GM23338 (cell line): ENCODE results near the gene PTPRE. TPM values are rescaled to one million over a fixed set of nuclear protein-coding genes. Genes with fewer than 3 reads are reported as not detected.

Experiments used
- ATAC-seq: fragments of 200-7000 bp; cut with Tn5 transposase; 3 replicates; pipeline ENCODE4 v1.9.1; 2020
- DNase-seq: peaks from one replicate; pipeline ENCODE4 v3.0.0-alpha.2; 2015; ENCODE audit warnings: low spot score
- H2AFZ ChIP-seq: fragments of 200-600 bp; sonication (generic); 2 replicates; pipeline ENCODE4 v1.8.0; 2016; ENCODE audit warnings: antibody characterized with exemption, mild to moderate bottlenecking, moderate library complexity
- H3F3A ChIP-seq: fragments of 200-600 bp; sonication (generic); replicated peaks from 2 replicates; pipeline ENCODE4 v1.8.0; 2017; ENCODE audit warnings: antibody characterized with exemption, mixed run types, low read depth
- H3K27ac ChIP-seq: fragments of 200-600 bp; sonication (generic); 2 replicates; pipeline ENCODE4 v1.6.1; 2016; ENCODE audit warnings: low read depth
- H3K27me3 ChIP-seq: fragments of 200-600 bp; sonication (generic); 2 replicates; pipeline ENCODE4 v1.8.0; 2016; ENCODE audit warnings: mild to moderate bottlenecking, mixed run types, moderate library complexity; ENCODE audit not compliant: insufficient read depth
- H3K36me3 ChIP-seq: fragments of 200-600 bp; sonication (generic); 2 replicates; pipeline ENCODE4 v1.8.0; 2016; ENCODE audit warnings: mild to moderate bottlenecking; ENCODE audit not compliant: insufficient read depth
- H3K4me1 ChIP-seq: fragments of 200-600 bp; sonication (generic); 2 replicates; pipeline ENCODE4 v1.8.0; 2016; ENCODE audit warnings: mild to moderate bottlenecking, moderate library complexity; ENCODE audit not compliant: insufficient read depth
- H3K4me2 ChIP-seq: fragments of 200-600 bp; sonication (generic); 2 replicates; pipeline ENCODE4 v1.7.1; 2017; ENCODE audit warnings: mixed run types
- H3K4me3 ChIP-seq: fragments of 200-600 bp; sonication (generic); 2 replicates; pipeline ENCODE4 v1.6.1; 2016; ENCODE audit warnings: mixed run types
- H3K79me2 ChIP-seq: fragments of 200-600 bp; sonication (generic); replicated peaks from 2 replicates; pipeline ENCODE4 v1.8.0; 2017; ENCODE audit warnings: mild to moderate bottlenecking; ENCODE audit not compliant: insufficient read depth
- H3K9me2 ChIP-seq: fragments of 200-600 bp; sonication (generic); 2 replicates; pipeline ENCODE4 v1.8.0; 2017; ENCODE audit not compliant: insufficient read depth
- H4K20me1 ChIP-seq: fragments of 200-600 bp; sonication (generic); replicated peaks from 2 replicates; pipeline ENCODE4 v1.8.0; 2017; ENCODE audit warnings: mild to moderate bottlenecking; ENCODE audit not compliant: insufficient read depth
- H3K27ac Mint-ChIP-seq: 2 replicates; pipeline ENCODE4 v1.8.0; 2020; ENCODE audit warnings: inconsistent platforms, mild to moderate bottlenecking, moderate library complexity, mixed read lengths
- H3K27me3 Mint-ChIP-seq: 3 replicates; pipeline ENCODE4 v1.8.0; 2022; ENCODE audit warnings: low read depth, mild to moderate bottlenecking, moderate library complexity, mixed read lengths, inconsistent platforms; ENCODE audit not compliant: insufficient read depth, poor library complexity
- H3K36me3 Mint-ChIP-seq: 3 replicates; pipeline ENCODE4 v1.8.0; 2021; ENCODE audit warnings: low read depth, mild to moderate bottlenecking, inconsistent platforms, moderate library complexity, mixed read lengths
- H3K4me1 Mint-ChIP-seq: 3 replicates; pipeline ENCODE4 v1.8.0; 2020; ENCODE audit warnings: mild to moderate bottlenecking, inconsistent platforms, mixed read lengths
- H3K4me3 Mint-ChIP-seq: 3 replicates; pipeline ENCODE4 v1.8.0; 2021; ENCODE audit warnings: moderate library complexity, mild to moderate bottlenecking, inconsistent platforms, mixed read lengths
- H3K9me3 Mint-ChIP-seq: 3 replicates; pipeline ENCODE4 v1.8.0; 2020; ENCODE audit warnings: moderate library complexity, mild to moderate bottlenecking, inconsistent platforms, mixed read lengths
- CREB1 ChIP-seq: fragments of 250-450 bp; sonication (Bioruptor Pico); IDR thresholded peaks from 2 replicates; pipeline ENCODE4 v1.5.0; 2020; ENCODE audit warnings: low read depth, mild to moderate bottlenecking, moderate library complexity
- CTCF ChIP-seq, 2 experiments: fragments of 200-600 bp in 1 of 2; sonication (generic) in 1 of 2; conservative IDR thresholded peaks; 2 replicates each; pipeline versions ENCODE4 v1.5.1 to v1.6.1; 2016 to 2017; ENCODE audit warnings: antibody characterized with exemption in 2 of 2, low read depth in 2 of 2, mild to moderate bottlenecking in 2 of 2, moderate library complexity in 1 of 2
- ETS1 ChIP-seq: IDR thresholded peaks from 2 replicates; pipeline ENCODE4 v1.6.1; 2016; ENCODE audit warnings: antibody characterized with exemption
- EZH2 ChIP-seq: fragments of 200-600 bp; sonication (generic); IDR thresholded peaks from one replicate; pipeline ENCODE4 v1.8.0; 2017; ENCODE audit warnings: antibody characterized with exemption, mild to moderate bottlenecking, low read depth; ENCODE audit not compliant: unreplicated experiment
- EZH2phosphoT487 ChIP-seq: fragments of 200-600 bp; sonication (generic); IDR thresholded peaks from one replicate; pipeline ENCODE4 v1.8.1; 2018; ENCODE audit warnings: antibody characterized with exemption; ENCODE audit not compliant: unreplicated experiment
- JUNB ChIP-seq: IDR thresholded peaks from one replicate; pipeline ENCODE4 v1.6.1; 2016; ENCODE audit warnings: antibody characterized with exemption; ENCODE audit not compliant: unreplicated experiment
- NANOG ChIP-seq: IDR thresholded peaks from 2 replicates; pipeline ENCODE4 v1.6.1; 2016; ENCODE audit warnings: antibody characterized with exemption, borderline replicate concordance
- POLR2AphosphoS5 ChIP-seq: IDR thresholded peaks from 2 replicates; pipeline ENCODE4 v1.6.1; 2016; ENCODE audit warnings: antibody characterized with exemption, low read depth
- REST ChIP-seq: IDR thresholded peaks from one replicate; pipeline ENCODE4 v1.6.1; 2018; ENCODE audit warnings: antibody characterized with exemption; ENCODE audit not compliant: unreplicated experiment
- STAT1 ChIP-seq: IDR thresholded peaks from one replicate; pipeline ENCODE4 v1.6.1; 2016; ENCODE audit warnings: antibody characterized with exemption; ENCODE audit not compliant: unreplicated experiment
- ZNF114 ChIP-seq: fragments of 250-450 bp; sonication (Bioruptor Pico); IDR thresholded peaks from 2 replicates; pipeline ENCODE4 v1.5.0; 2020; ENCODE audit warnings: mild to moderate bottlenecking, moderate library complexity
- ZNF331 ChIP-seq: fragments of 250-450 bp; sonication (Bioruptor Pico); IDR thresholded peaks from 2 replicates; pipeline ENCODE4 v1.5.0; 2020; ENCODE audit warnings: low read depth, mild to moderate bottlenecking, moderate library complexity
- ZNF462 ChIP-seq: fragments of 250-450 bp; sonication (Bioruptor Pico); IDR thresholded peaks from 2 replicates; pipeline ENCODE4 v1.5.0; 2020; ENCODE audit warnings: mild to moderate bottlenecking, moderate library complexity
- polyA plus RNA-seq: library from polyadenylated mRNA; unstranded; fragments of >200 nt; fragmentation: Nextera tagmentation; extraction: Ambion mirVana; gene quantifications from 2 replicates; pipeline ENCODE4 v1.2.1, GENCODE V29; 2016
- total RNA-seq: library from RNA; depleted of rRNA; stranded (reverse); fragments of >200 nt; shearing (Covaris generic); gene quantifications from 2 replicates; pipeline ENCODE4 v1.2.3, GENCODE V29; 2014

The PTPRE gene
- total and polyA plus RNA-seq, 2 experiments from 2014 or later: 0.34 to 0.42 TPM

- Mint-ChIP-seq H3K27me3 (peaks cover 6% of the 10 kb centered on the region), H3K4me1 (no peaks in the 10 kb centered on the region; the same call in 2 of the 3 replicates), H3K4me3 (no peak overlapping the region), H3K36me3 (no peaks in the 10 kb centered on the region), H3K9me3 (no peaks in the 10 kb centered on the region), H3K27ac (no peak overlapping the region)
- H3K4me2 ChIP-seq: no peak overlapping the region
- H3K9me2 ChIP-seq: no peaks in the 10 kb centered on the region
- no peak overlapping the region for H2AFZ ChIP-seq
- H3K4me1 ChIP-seq: no peaks in the 10 kb centered on the region
- no peaks in the 10 kb centered on the region for H3F3A ChIP-seq
- H4K20me1 ChIP-seq: no peaks in the 10 kb centered on the region
- ATAC-seq (no peak), DNase-seq (no peak)
- no peaks in the 10 kb centered on the region for H3K79me2 ChIP-seq
- TF ChIP-seq ZNF114 (CRISPR knock-in tag) (no peak), ZNF331 (no peak), EZH2phosphoT487 (no peak), POLR2AphosphoS5 (no peak), REST (no peak), ETS1 (no peak), NANOG (no peak), CTCF (conservative IDR thresholded peaks at IDR 0.05; ENCODE audit: low read depth in 2 of 2) (no peak), ZNF462 (CRISPR knock-in tag) (no peak), JUNB (no peak), CREB1 (CRISPR knock-in tag) (no peak), STAT1 (no peak), EZH2 (no peak)
- H3K27me3 ChIP-seq: no peaks in the 10 kb centered on the region
- H3K36me3 ChIP-seq: no peaks in the 10 kb centered on the region
- no peak overlapping the region for H3K4me3 ChIP-seq
- H3K27ac ChIP-seq: no peak overlapping the region
Observed at GRCh38 chr10:128027306-128027705, 120.4 kb downstream of the PTPRE start.
